NCI-H2171 treated with DMSO at 0.1 percent for 48 hours (cell line): ENCODE results near the gene TAF1B.
"Not testable (repeated sequence)": the region's sequence is repeated elsewhere in the genome, so short reads cannot be mapped to it uniquely, and the experiment has no call there.

Experiments used
- DNase-seq: peaks from one replicate; lab custom pipeline; 2025; lab: John Stamatoyannopoulos, UW

Gene TAF1B

GRCh38 chr2:9832586-9832985 is 10.7 kb upstream of the TAF1B start:
- no peak for DNase-seq

GRCh38 chr2:9835068-9835467 is 8.2 kb upstream of the TAF1B start:
- not testable (repeated sequence) for DNase-seq

GRCh38 chr2:9836074-9836473 is 7.2 kb upstream of the TAF1B start:
- DNase-seq: no peak

GRCh38 chr2:9836517-9836916 is 6.8 kb upstream of the TAF1B start:
- DNase-seq: no peak

- peak; percentile 19 for DNase-seq
Measured at GRCh38 chr2:9837451-9837850, 5.8 kb upstream of the TAF1B start.

GRCh38 chr2:9838391-9838790 is 4.9 kb upstream of the TAF1B start:
- DNase-seq: no peak

GRCh38 chr2:9842487-9843228 is 616 bp upstream of the TAF1B start:
- DNase-seq: no peak

- DNase-seq: no peak
Measured at GRCh38 chr2:9844036-9844483, 786 bp downstream of the TAF1B start.

- DNase-seq: peak; percentile 23
Measured at GRCh38 chr2:9844576-9844975, 1.3 kb downstream of the TAF1B start.

- DNase-seq: no peak
Measured at GRCh38 chr2:9846554-9846953, 3.3 kb downstream of the TAF1B start.

GRCh38 chr2:9847140-9847539 is 3.9 kb downstream of the TAF1B start:
- no peak for DNase-seq

GRCh38 chr2:9852881-9853280 is 9.6 kb downstream of the TAF1B start:
- no peak for DNase-seq

- DNase-seq: no peak
Measured at GRCh38 chr2:9857814-9858729, 14.8 kb downstream of the TAF1B start.

GRCh38 chr2:9858730-9859068 is 15.4 kb downstream of the TAF1B start:
- no peak for DNase-seq

GRCh38 chr2:9860922-9861580 is 17.8 kb downstream of the TAF1B start:
- DNase-seq: not testable (repeated sequence)

- no peak for DNase-seq
Measured at GRCh38 chr2:9867881-9868280, 24.6 kb downstream of the TAF1B start.

- no peak for DNase-seq
Measured at GRCh38 chr2:9873337-9873736, 30.1 kb downstream of the TAF1B start.

GRCh38 chr2:9877026-9877425 is 33.8 kb downstream of the TAF1B start:
- no peak for DNase-seq

- no peak for DNase-seq
Measured at GRCh38 chr2:9877726-9878125, 34.5 kb downstream of the TAF1B start.

- DNase-seq: no peak
Measured at GRCh38 chr2:9879455-9880194, 36.4 kb downstream of the TAF1B start.

GRCh38 chr2:9883897-9884296 is 40.6 kb downstream of the TAF1B start:
- no peak for DNase-seq

- no peak for DNase-seq
Measured at GRCh38 chr2:9884436-9884835, 41.2 kb downstream of the TAF1B start.
